K562 (cell line): ENCODE results near the gene TSR3. TPM values are rescaled to one million over a fixed set of nuclear protein-coding genes. Genes with fewer than 3 reads are reported as not detected.
A peak's percentile ranks its signal among the peaks of the same experiment; 100 is the strongest.

Experiments used
- BRD9 ChIP-seq: fragments of 450-650 bp; IDR thresholded peaks from 2 replicates; pipeline ENCODE4 v1.6.1; 2018; ENCODE audit warnings: low read depth; ENCODE audit not compliant: partially characterized antibody
- BRF2 ChIP-seq: IDR thresholded peaks from 3 replicates; pipeline ENCODE4 v1.6.1; 2011; ENCODE audit warnings: borderline replicate concordance, mild to moderate bottlenecking; ENCODE audit not compliant: insufficient read length, insufficient read depth
- CC2D1A ChIP-seq: fragments of 450-650 bp; IDR thresholded peaks from 2 replicates; pipeline ENCODE4 v1.6.1; 2017; ENCODE audit warnings: mild to moderate bottlenecking
- CEBPG ChIP-seq, 3 experiments: fragments of 200-800 bp in 1 of 3; sonication (Bioruptor generic) in 1 of 3; sonication (generic) in 1 of 3; formaldehyde crosslinking in 1 of 3; IDR thresholded peaks in 2 of 3; conservative IDR thresholded peaks in 1 of 3; 2 replicates each; pipeline versions ENCODE4 v1.6.1 to v1.8.0; 2016 to 2022; ENCODE audit warnings: missing compliant biosample characterization in 2 of 3, missing genetic modification characterization in 2 of 3, mild to moderate bottlenecking in 1 of 3, missing genetic modification reagents in 1 of 3
- CUX1 ChIP-seq: fragments of 200-800 bp; sonication (Bioruptor generic); IDR thresholded peaks from 2 replicates; pipeline ENCODE4 v1.6.1; 2016; ENCODE audit warnings: missing genetic modification characterization, missing compliant biosample characterization
- E2F3 ChIP-seq: fragments of 250-450 bp; sonication (Bioruptor Pico); IDR thresholded peaks from 2 replicates; pipeline ENCODE4 v1.4.0; 2020; ENCODE audit warnings: mild to moderate bottlenecking
- ERF ChIP-seq: fragments of 450-650 bp; formaldehyde crosslinking; IDR thresholded peaks from 2 replicates; pipeline ENCODE4 v1.4.0; 2020; ENCODE audit warnings: mild to moderate bottlenecking, mixed read lengths
- HDAC1 ChIP-seq, 2 experiments: fragments of 450-650 bp; IDR thresholded peaks; 2 replicates each; pipeline ENCODE4 v1.6.1; 2016 to 2017; ENCODE audit warnings: inconsistent platforms in 1 of 2, mild to moderate bottlenecking in 1 of 2, moderate library complexity in 1 of 2
- HDAC3 ChIP-seq: fragments of 450-650 bp; IDR thresholded peaks from 2 replicates; pipeline ENCODE4 v1.6.1; 2018; ENCODE audit warnings: borderline replicate concordance, mild to moderate bottlenecking, moderate library complexity; ENCODE audit not compliant: partially characterized antibody
- MAFK ChIP-seq: IDR thresholded peaks from 2 replicates; pipeline ENCODE4 v1.6.1; 2011; ENCODE audit warnings: low read length, improper control_type of control experiment
- MCM5 ChIP-seq: fragments of 450-650 bp; IDR thresholded peaks from 2 replicates; pipeline ENCODE4 v1.6.1; 2016; ENCODE audit warnings: low read depth
- MYC ChIP-seq, 2 experiments: fragments of 250-450 bp in 1 of 2; sonication (Bioruptor Pico) in 1 of 2; IDR thresholded peaks; 2 replicates each; pipeline versions ENCODE4 v1.5.1 to v1.6.1; 2012 to 2021; ENCODE audit warnings: low read depth in 2 of 2, borderline replicate concordance in 1 of 2, improper control_type of control experiment in 1 of 2, low read length in 1 of 2, mild to moderate bottlenecking in 1 of 2, moderate library complexity in 1 of 2
- PKNOX1 ChIP-seq: fragments of 450-650 bp; IDR thresholded peaks from 2 replicates; pipeline ENCODE4 v1.6.1; 2016
- POLR2B ChIP-seq: fragments of 450-650 bp; IDR thresholded peaks from 2 replicates; pipeline ENCODE4 v1.6.1; 2018; ENCODE audit warnings: low read depth; ENCODE audit not compliant: partially characterized antibody
- SAFB ChIP-seq: fragments of 200-400 bp; formaldehyde crosslinking; IDR thresholded peaks from 2 replicates; pipeline ENCODE4 v1.6.1; 2017; ENCODE audit warnings: low read depth, low read length, borderline replicate concordance
- SAFB2 ChIP-seq: fragments of 200-400 bp; formaldehyde crosslinking; IDR thresholded peaks from 2 replicates; pipeline ENCODE4 v1.6.1; 2018; ENCODE audit warnings: borderline replicate concordance, low read length, low read depth, moderate library complexity; ENCODE audit not compliant: severe bottlenecking
- SP1 ChIP-seq: sonication (generic); formaldehyde crosslinking; IDR thresholded peaks from 2 replicates; pipeline ENCODE4 v1.8.1; 2022; ENCODE audit warnings: mild to moderate bottlenecking, missing genetic modification reagents
- ZC3H4 ChIP-seq: sonication (generic); formaldehyde crosslinking; IDR thresholded peaks from 2 replicates; pipeline ENCODE4 v1.9.0; 2021; ENCODE audit warnings: missing genetic modification reagents, borderline replicate concordance
- ZFP1 ChIP-seq: fragments of 450-650 bp; formaldehyde crosslinking; IDR thresholded peaks from 2 replicates; pipeline ENCODE4 v1.4.0; 2020; ENCODE audit warnings: mild to moderate bottlenecking, mixed read lengths
- ZNF311 ChIP-seq: fragments of 250-450 bp; sonication (Bioruptor Pico); IDR thresholded peaks from 2 replicates; pipeline ENCODE4 v1.4.0; 2020; ENCODE audit warnings: mild to moderate bottlenecking, moderate library complexity
- ZNF766 ChIP-seq: fragments of 200-800 bp; sonication (Bioruptor generic); conservative IDR thresholded peaks from 2 replicates; pipeline ENCODE4 v1.6.1; 2016; ENCODE audit warnings: missing genetic modification characterization, missing compliant biosample characterization
- polyA plus RNA-seq, 8 experiments: library from polyadenylated mRNA; depleted of rRNA in 4 of 8; stranded (reverse) in 5 of 8; unstranded in 3 of 8; fragments of >200 nt; fragmentation: Nextera tagmentation in 2 of 8; fragmentation: Illumina TruSeq in 1 of 8; extraction: Ambion mirVana in 2 of 8; extraction: Trizol in 1 of 8; gene quantifications; 2 replicates each; pipeline versions ENCODE4 v1.2.1 to v1.2.3, GENCODE V29; 2011 to 2014; ENCODE audit warnings: inconsistent platforms in 1 of 8, missing spikeins in 1 of 8
- total RNA-seq, 7 experiments: library from RNA; depleted of rRNA in 6 of 7; stranded (reverse); fragments of >200 nt in 6 of 7; fragmentation: Illumina TruSeq in 2 of 7; extraction: Trizol in 2 of 7; gene quantifications; 2 replicates each; pipeline versions ENCODE4 v1.2.1 to v1.2.3, GENCODE V29; 2011 to 2021; ENCODE audit warnings: low replicate concordance in 1 of 7

TSR3 gene
- total and polyA plus RNA-seq, 9 of the 15 experiments (the other 6 are each of a cell fraction or from before 2014, with no cell fraction given): 1.5 to 74.8 (median 16.5) TPM

DNA sequence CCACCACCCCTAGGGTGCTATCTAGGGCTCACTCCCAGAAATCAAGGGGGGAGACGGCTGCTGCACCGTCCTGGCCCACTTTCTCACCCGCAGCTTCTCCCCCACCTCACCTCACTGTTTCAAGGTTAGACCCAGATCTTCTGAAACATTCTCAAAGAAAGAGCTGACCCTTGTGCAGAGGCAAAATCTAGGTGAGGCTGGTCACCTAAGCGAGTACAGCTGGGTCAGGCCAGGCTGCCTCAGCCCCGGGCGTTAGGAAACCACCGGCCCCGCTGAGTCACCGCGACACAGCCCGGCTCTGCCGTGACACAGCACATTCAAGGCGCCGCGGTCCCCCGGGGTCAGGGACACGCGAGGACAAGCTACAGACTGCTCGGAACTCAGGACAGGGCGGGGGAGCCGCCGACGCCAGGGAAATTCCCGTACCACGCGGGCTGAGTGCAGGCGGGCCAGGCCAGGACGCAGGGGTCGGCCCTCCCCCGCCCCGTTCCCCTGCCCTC is 27.2 kb upstream of the TSR3 start (continued):
- TF ChIP-seq SP1 (CRISPR knock-in tag): peak; percentile 73; the same call in 1 of the 2 replicates
- TF ChIP-seq BRD9: peak; percentile 48
- peak; percentile 22; the same call in 1 of the 2 replicates for TF ChIP-seq ZC3H4
- peak; percentile 47; the same call in 1 of the 2 replicates for TF ChIP-seq ZNF766 (CRISPR knock-in tag)
- no peak for TF ChIP-seq SAFB2
- TF ChIP-seq BRF2: no peak
- no peak for TF ChIP-seq E2F3
- TF ChIP-seq PKNOX1: peak; percentile 22; the same call in 1 of the 2 replicates
- TF ChIP-seq MCM5: no peak
- TF ChIP-seq ERF (CRISPR knock-in tag): no peak; the same call in 1 of the 2 replicates
- TF ChIP-seq CEBPG (CRISPR knock-in tag; IDR thresholded peaks at IDR 0.05): peak; percentile 38; the same call in 1 of the 2 replicates
- no peak for TF ChIP-seq CEBPG (tag; conservative IDR thresholded peaks at IDR 0.05 in 1 of 2, IDR thresholded peaks at IDR 0.05 in 1 of 2)
- TF ChIP-seq ZNF311 (CRISPR knock-in tag): no peak
- no peak for TF ChIP-seq CUX1
- no peak for TF ChIP-seq ZFP1 (CRISPR knock-in tag)
- peak; percentile 54 for TF ChIP-seq POLR2B
- peak; percentile 99 for TF ChIP-seq SAFB
- no peak; the same call in 1 of the 2 replicates for TF ChIP-seq MYC (IDR thresholded peaks at IDR 0.05; ENCODE audit: low read depth, low read length)
- TF ChIP-seq MYC (CRISPR knock-in tag; IDR thresholded peaks at IDR 0.05; ENCODE audit: borderline replicate concordance, low read depth): no peak
- TF ChIP-seq MAFK: peak; percentile 90
- TF ChIP-seq HDAC1 (IDR thresholded peaks at IDR 0.05): peak in 1 of 2 experiments; percentile 95; a peak in 2 of 4 replicates
- no peak for TF ChIP-seq HDAC3
- no peak for TF ChIP-seq CC2D1A
